T-helper 2 cell treated with Interferon-gamma antibody and Interleukin-4, amounts not matched to agents 100 ng/mL and 5 ng/mL, for 36 hours (primary cell): ENCODE results near the gene TNFRSF4. TPM values are rescaled to one million over a fixed set of nuclear protein-coding genes. Genes with fewer than 3 reads are reported as not detected.
"Not testable (repeated sequence)": the region's sequence is repeated elsewhere in the genome, so short reads cannot be mapped to it uniquely, and the experiment has no call there.

Experiments
- intact Hi-C: fragments of 100-400 bp; cut with micrococcal nuclease; formaldehyde crosslinking; loops from one replicate; pipeline ENCODE4 v1.15.1; 2023
- total RNA-seq: library from RNA; stranded (reverse); gene quantifications from 2 replicates; pipeline ENCODE4 v1.2.3, GENCODE V29; 2022

Gene TNFRSF4
- total RNA-seq, 1 donor from 2014 or later: 47.8 TPM

GRCh38 chr1:1204425-1204920 lies 9.5 kb downstream of the TNFRSF4 start:
- intact Hi-C loops: loop anchor here (5.0 kb wide), 1 partner anchor 47 kb away; no protein-coding TSS in a partner anchor

- intact Hi-C loops: loop anchor here (5.0 kb wide), 1 partner anchor 46 kb away; no protein-coding TSS in a partner anchor
These were observed 10.2 kb downstream of the TNFRSF4 start for GRCh38 chr1:1203561-1204424.

GRCh38 chr1:1202831-1203560 lies 11.0 kb downstream of the TNFRSF4 start:
- intact Hi-C loops: loop anchor here (5.0 kb wide), 1 partner anchor 46 kb away; no protein-coding TSS in a partner anchor

GRCh38 chr1:1200876-1201810 lies 12.8 kb downstream of the TNFRSF4 start:
- intact Hi-C loops: loop anchor here (5.0 kb wide), 1 partner anchor 44 kb away; no protein-coding TSS in a partner anchor

GRCh38 chr1:1199961-1200875 lies 13.7 kb downstream of the TNFRSF4 start:
- intact Hi-C loops: loop anchor here (5.0 kb wide), 1 partner anchor 43 kb away; no protein-coding TSS in a partner anchor

- intact Hi-C loops: no loop called here
These were observed 14.6 kb downstream of the TNFRSF4 start for GRCh38 chr1:1199141-1199960.

GRCh38 chr1:1198423-1199140 lies 15.4 kb downstream of the TNFRSF4 start:
- intact Hi-C loops: no loop called here

GRCh38 chr1:1197551-1198422 lies 16.2 kb downstream of the TNFRSF4 start:
- intact Hi-C loops: no loop called here

- intact Hi-C loops: no loop called here
These were observed 16.8 kb downstream of the TNFRSF4 start for GRCh38 chr1:1197188-1197500.

GRCh38 chr1:1196431-1197187 lies 17.3 kb downstream of the TNFRSF4 start:
- intact Hi-C loops: no loop called here

- intact Hi-C loops: not testable (repeated sequence)
These were observed 18.2 kb downstream of the TNFRSF4 start for GRCh38 chr1:1195726-1196125.

- intact Hi-C loops: no loop called here
These were observed 19.2 kb downstream of the TNFRSF4 start for GRCh38 chr1:1194723-1195122.

GRCh38 chr1:1191734-1192133 lies 22.2 kb downstream of the TNFRSF4 start:
- intact Hi-C loops: no loop called here

GRCh38 chr1:1189111-1189510 lies 24.8 kb downstream of the TNFRSF4 start:
- intact Hi-C loops: no loop called here

GRCh38 chr1:1187938-1188337 lies 26.0 kb downstream of the TNFRSF4 start:
- intact Hi-C loops: no loop called here

GRCh38 chr1:1185101-1185765 lies 28.7 kb downstream of the TNFRSF4 start:
- intact Hi-C loops: no loop called here
